HEK293 (cell line): ENCODE data around the gene CDC42EP5.
"Not testable (repeated sequence)": the region's sequence is repeated elsewhere in the genome, so short reads cannot be mapped to it uniquely, and the experiment has no call there.

ENCODE experiments used
- SALL2 ChIP-seq: fragments of 450-650 bp; formaldehyde crosslinking; IDR thresholded peaks from 2 replicates; pipeline ENCODE4 v1.5.0; 2017; ENCODE audit warnings: missing biosample characterization, mild to moderate bottlenecking, missing genetic modification characterization, borderline replicate concordance
- ZBTB8A ChIP-seq: fragments of 450-650 bp; formaldehyde crosslinking; IDR thresholded peaks from 2 replicates; pipeline ENCODE4 v1.5.1; 2016; ENCODE audit warnings: missing biosample characterization, missing genetic modification characterization
- ZNF155 ChIP-seq: fragments of 450-650 bp; formaldehyde crosslinking; IDR thresholded peaks from 2 replicates; pipeline ENCODE4 v1.5.1; 2016; ENCODE audit warnings: missing biosample characterization, missing genetic modification characterization
- ZNF174 ChIP-seq: fragments of 450-650 bp; formaldehyde crosslinking; IDR thresholded peaks from 2 replicates; pipeline ENCODE4 v1.5.0; 2017; ENCODE audit warnings: missing biosample characterization, mild to moderate bottlenecking, missing genetic modification characterization
- ZNF24 ChIP-seq: fragments of 450-650 bp; formaldehyde crosslinking; IDR thresholded peaks from 2 replicates; pipeline ENCODE4 v1.5.1; 2016; ENCODE audit warnings: missing biosample characterization, missing genetic modification characterization
- ZNF324 ChIP-seq: fragments of 450-650 bp; formaldehyde crosslinking; IDR thresholded peaks from 2 replicates; pipeline ENCODE4 v1.5.1; 2016; ENCODE audit warnings: missing biosample characterization, missing genetic modification characterization
- ZNF529 ChIP-seq: fragments of 450-650 bp; formaldehyde crosslinking; IDR thresholded peaks from 2 replicates; pipeline ENCODE4 v1.5.1; 2017; ENCODE audit warnings: missing genetic modification characterization, missing biosample characterization; ENCODE audit not compliant: insufficient replicate concordance
- ZNF701 ChIP-seq: fragments of 450-650 bp; formaldehyde crosslinking; IDR thresholded peaks from 2 replicates; pipeline ENCODE4 v1.5.1; 2016; ENCODE audit warnings: missing biosample characterization, missing genetic modification characterization
- TF ChIP-seq, protein P1 (sequence below): fragments of 450-650 bp; formaldehyde crosslinking; IDR thresholded peaks from 2 replicates; pipeline ENCODE4 v1.5.1; 2016; ENCODE audit warnings: missing biosample characterization, missing genetic modification characterization
- TF ChIP-seq, protein P2 (sequence below): fragments of 450-650 bp; formaldehyde crosslinking; IDR thresholded peaks from 2 replicates; pipeline ENCODE4 v1.5.1; 2016; ENCODE audit warnings: missing biosample characterization, missing genetic modification characterization
- TF ChIP-seq, protein P3 (sequence below): fragments of 450-650 bp; formaldehyde crosslinking; IDR thresholded peaks from 2 replicates; pipeline ENCODE4 v1.5.1; 2016; ENCODE audit warnings: missing biosample characterization, missing genetic modification characterization

DNA sequence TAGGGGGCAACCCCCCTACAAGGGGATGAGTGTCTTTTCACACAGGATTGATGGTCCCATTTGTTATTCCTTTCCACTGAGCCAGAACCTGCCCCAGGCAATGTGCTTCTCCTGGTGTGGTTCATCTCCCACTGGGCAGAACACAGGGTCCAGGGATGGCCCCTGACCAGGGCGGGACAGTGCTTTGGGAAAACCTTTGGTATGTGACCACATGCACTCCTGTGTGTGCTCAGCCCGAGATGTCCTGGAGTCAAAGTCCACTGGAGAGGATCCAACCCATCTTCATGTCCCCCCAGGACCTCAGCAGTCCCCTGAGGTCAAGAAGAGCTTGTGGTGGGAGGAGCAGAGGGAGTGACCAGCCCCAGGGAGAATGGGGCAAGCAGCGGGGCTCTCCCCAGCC is 35.4 kb upstream of the CDC42EP5 start:
- TF ChIP-seq, protein P1, sequence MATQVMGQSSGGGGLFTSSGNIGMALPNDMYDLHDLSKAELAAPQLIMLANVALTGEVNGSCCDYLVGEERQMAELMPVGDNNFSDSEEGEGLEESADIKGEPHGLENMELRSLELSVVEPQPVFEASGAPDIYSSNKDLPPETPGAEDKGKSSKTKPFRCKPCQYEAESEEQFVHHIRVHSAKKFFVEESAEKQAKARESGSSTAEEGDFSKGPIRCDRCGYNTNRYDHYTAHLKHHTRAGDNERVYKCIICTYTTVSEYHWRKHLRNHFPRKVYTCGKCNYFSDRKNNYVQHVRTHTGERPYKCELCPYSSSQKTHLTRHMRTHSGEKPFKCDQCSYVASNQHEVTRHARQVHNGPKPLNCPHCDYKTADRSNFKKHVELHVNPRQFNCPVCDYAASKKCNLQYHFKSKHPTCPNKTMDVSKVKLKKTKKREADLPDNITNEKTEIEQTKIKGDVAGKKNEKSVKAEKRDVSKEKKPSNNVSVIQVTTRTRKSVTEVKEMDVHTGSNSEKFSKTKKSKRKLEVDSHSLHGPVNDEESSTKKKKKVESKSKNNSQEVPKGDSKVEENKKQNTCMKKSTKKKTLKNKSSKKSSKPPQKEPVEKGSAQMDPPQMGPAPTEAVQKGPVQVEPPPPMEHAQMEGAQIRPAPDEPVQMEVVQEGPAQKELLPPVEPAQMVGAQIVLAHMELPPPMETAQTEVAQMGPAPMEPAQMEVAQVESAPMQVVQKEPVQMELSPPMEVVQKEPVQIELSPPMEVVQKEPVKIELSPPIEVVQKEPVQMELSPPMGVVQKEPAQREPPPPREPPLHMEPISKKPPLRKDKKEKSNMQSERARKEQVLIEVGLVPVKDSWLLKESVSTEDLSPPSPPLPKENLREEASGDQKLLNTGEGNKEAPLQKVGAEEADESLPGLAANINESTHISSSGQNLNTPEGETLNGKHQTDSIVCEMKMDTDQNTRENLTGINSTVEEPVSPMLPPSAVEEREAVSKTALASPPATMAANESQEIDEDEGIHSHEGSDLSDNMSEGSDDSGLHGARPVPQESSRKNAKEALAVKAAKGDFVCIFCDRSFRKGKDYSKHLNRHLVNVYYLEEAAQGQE, result not testable (repeated sequence)
- TF ChIP-seq ZNF155; ZBTB8A (tag by site-specific recombination); ZNF174; ZNF324 (tag by site-specific recombination); ZNF701; ZNF24 (tag by site-specific recombination); SALL2; ZNF529 (tag by site-specific recombination): not testable (repeated sequence)
- TF ChIP-seq, protein P2, sequence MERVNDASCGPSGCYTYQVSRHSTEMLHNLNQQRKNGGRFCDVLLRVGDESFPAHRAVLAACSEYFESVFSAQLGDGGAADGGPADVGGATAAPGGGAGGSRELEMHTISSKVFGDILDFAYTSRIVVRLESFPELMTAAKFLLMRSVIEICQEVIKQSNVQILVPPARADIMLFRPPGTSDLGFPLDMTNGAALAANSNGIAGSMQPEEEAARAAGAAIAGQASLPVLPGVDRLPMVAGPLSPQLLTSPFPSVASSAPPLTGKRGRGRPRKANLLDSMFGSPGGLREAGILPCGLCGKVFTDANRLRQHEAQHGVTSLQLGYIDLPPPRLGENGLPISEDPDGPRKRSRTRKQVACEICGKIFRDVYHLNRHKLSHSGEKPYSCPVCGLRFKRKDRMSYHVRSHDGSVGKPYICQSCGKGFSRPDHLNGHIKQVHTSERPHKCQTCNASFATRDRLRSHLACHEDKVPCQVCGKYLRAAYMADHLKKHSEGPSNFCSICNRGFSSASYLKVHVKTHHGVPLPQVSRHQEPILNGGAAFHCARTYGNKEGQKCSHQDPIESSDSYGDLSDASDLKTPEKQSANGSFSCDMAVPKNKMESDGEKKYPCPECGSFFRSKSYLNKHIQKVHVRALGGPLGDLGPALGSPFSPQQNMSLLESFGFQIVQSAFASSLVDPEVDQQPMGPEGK (tag by site-specific recombination), result not testable (repeated sequence)
- TF ChIP-seq, protein P3, sequence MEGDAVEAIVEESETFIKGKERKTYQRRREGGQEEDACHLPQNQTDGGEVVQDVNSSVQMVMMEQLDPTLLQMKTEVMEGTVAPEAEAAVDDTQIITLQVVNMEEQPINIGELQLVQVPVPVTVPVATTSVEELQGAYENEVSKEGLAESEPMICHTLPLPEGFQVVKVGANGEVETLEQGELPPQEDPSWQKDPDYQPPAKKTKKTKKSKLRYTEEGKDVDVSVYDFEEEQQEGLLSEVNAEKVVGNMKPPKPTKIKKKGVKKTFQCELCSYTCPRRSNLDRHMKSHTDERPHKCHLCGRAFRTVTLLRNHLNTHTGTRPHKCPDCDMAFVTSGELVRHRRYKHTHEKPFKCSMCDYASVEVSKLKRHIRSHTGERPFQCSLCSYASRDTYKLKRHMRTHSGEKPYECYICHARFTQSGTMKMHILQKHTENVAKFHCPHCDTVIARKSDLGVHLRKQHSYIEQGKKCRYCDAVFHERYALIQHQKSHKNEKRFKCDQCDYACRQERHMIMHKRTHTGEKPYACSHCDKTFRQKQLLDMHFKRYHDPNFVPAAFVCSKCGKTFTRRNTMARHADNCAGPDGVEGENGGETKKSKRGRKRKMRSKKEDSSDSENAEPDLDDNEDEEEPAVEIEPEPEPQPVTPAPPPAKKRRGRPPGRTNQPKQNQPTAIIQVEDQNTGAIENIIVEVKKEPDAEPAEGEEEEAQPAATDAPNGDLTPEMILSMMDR (tag by site-specific recombination), result not testable (repeated sequence)
